Measurements from ENCODE around the gene DENND4A.
"Not testable (repeated sequence)": the region's sequence is repeated elsewhere in the genome, so short reads cannot be mapped to it uniquely, and the experiment has no call there.

DENND4A gene

GRCh38 chr15:65785151-65785550, 6.9 kb downstream of the DENND4A start:
- no peak for DNase-seq (ENCODE audit: insufficient read length, low spot score)
- TF ChIP-seq CTCF (IDR thresholded peaks at IDR 0.05; ENCODE audit: insufficient read depth, missing control alignments): no peak
- no peak for FAIRE-seq

- DNase-seq (ENCODE audit: insufficient read length, low spot score): no peak
- FAIRE-seq: no peak
- no peak for TF ChIP-seq CTCF (IDR thresholded peaks at IDR 0.05; ENCODE audit: insufficient read depth, missing control alignments)
These were observed 8.2 kb downstream of the DENND4A start for GRCh38 chr15:65783872-65784271.

- FAIRE-seq: no peak
- DNase-seq (ENCODE audit: insufficient read length, low spot score): no peak
- TF ChIP-seq CTCF (IDR thresholded peaks at IDR 0.05; ENCODE audit: insufficient read depth, missing control alignments): no peak
These were observed 10.0 kb downstream of the DENND4A start for GRCh38 chr15:65782096-65782495.

GRCh38 chr15:65778701-65779100, 13.4 kb downstream of the DENND4A start:
- not testable (repeated sequence) for FAIRE-seq; DNase-seq (ENCODE audit: insufficient read length, low spot score)

GRCh38 chr15:65778269-65778668, 13.8 kb downstream of the DENND4A start:
- FAIRE-seq (no peak), DNase-seq (ENCODE audit: insufficient read length, low spot score) (no peak)
- TF ChIP-seq CTCF (IDR thresholded peaks at IDR 0.05; ENCODE audit: insufficient read depth, missing control alignments): no peak

GRCh38 chr15:65777843-65778242, 14.2 kb downstream of the DENND4A start:
- DNase-seq (ENCODE audit: insufficient read length, low spot score): no peak
- no peak for TF ChIP-seq CTCF (IDR thresholded peaks at IDR 0.05; ENCODE audit: insufficient read depth, missing control alignments)
- no peak for FAIRE-seq

GRCh38 chr15:65777053-65777452, 15.0 kb downstream of the DENND4A start:
- DNase-seq (ENCODE audit: insufficient read length, low spot score) (no peak), FAIRE-seq (no peak)
- TF ChIP-seq CTCF (IDR thresholded peaks at IDR 0.05; ENCODE audit: insufficient read depth, missing control alignments): no peak
